ENCODE data around the gene DNAJC4. TPM values are rescaled to one million over a fixed set of nuclear protein-coding genes. Genes with fewer than 3 reads are reported as not detected.

The DNAJC4 gene
- total and polyA plus RNA-seq, 9 of the 15 experiments (the other 6 are each of a cell fraction or from before 2014, with no cell fraction given): 4.0 to 32.6 (median 19.9) TPM

GRCh38 chr11:64185175-64185692 is 45.1 kb upstream of the DNAJC4 start (continued):
- TF ChIP-seq, protein P1, sequence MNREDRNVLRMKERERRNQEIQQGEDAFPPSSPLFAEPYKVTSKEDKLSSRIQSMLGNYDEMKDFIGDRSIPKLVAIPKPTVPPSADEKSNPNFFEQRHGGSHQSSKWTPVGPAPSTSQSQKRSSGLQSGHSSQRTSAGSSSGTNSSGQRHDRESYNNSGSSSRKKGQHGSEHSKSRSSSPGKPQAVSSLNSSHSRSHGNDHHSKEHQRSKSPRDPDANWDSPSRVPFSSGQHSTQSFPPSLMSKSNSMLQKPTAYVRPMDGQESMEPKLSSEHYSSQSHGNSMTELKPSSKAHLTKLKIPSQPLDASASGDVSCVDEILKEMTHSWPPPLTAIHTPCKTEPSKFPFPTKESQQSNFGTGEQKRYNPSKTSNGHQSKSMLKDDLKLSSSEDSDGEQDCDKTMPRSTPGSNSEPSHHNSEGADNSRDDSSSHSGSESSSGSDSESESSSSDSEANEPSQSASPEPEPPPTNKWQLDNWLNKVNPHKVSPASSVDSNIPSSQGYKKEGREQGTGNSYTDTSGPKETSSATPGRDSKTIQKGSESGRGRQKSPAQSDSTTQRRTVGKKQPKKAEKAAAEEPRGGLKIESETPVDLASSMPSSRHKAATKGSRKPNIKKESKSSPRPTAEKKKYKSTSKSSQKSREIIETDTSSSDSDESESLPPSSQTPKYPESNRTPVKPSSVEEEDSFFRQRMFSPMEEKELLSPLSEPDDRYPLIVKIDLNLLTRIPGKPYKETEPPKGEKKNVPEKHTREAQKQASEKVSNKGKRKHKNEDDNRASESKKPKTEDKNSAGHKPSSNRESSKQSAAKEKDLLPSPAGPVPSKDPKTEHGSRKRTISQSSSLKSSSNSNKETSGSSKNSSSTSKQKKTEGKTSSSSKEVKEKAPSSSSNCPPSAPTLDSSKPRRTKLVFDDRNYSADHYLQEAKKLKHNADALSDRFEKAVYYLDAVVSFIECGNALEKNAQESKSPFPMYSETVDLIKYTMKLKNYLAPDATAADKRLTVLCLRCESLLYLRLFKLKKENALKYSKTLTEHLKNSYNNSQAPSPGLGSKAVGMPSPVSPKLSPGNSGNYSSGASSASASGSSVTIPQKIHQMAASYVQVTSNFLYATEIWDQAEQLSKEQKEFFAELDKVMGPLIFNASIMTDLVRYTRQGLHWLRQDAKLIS (CRISPR knock-in tag; IDR thresholded peaks at IDR 0.05): peak; percentile 91
- no peak for TF ChIP-seq SMAD2 (IDR thresholded peaks at IDR 0.05; ENCODE audit: low read depth, low read length)
- TF ChIP-seq ZBTB2 (IDR thresholded peaks at IDR 0.05): no peak
- TF ChIP-seq TSC22D4 (tag; IDR thresholded peaks at IDR 0.05): no peak
- no peak for TF ChIP-seq TRIM28 (IDR thresholded peaks at IDR 0.05)
- no peak for TF ChIP-seq WHSC1 (IDR thresholded peaks at IDR 0.05; ENCODE audit: low read length)
- TF ChIP-seq E2F1 (CRISPR knock-in tag; IDR thresholded peaks at IDR 0.05): no peak; the same call in 1 of the 2 replicates
- TF ChIP-seq TCFL5 (CRISPR knock-in tag; conservative IDR thresholded peaks at IDR 0.05): no peak
- peak; percentile 86; the same call in 1 of the 2 replicates for TF ChIP-seq ZNF511 (CRISPR knock-in tag; IDR thresholded peaks at IDR 0.05)
- TF ChIP-seq ZNF3 (CRISPR knock-in tag; IDR thresholded peaks at IDR 0.05): no peak
- TF ChIP-seq RBM15 (IDR thresholded peaks at IDR 0.05; ENCODE audit: insufficient read depth, low read length): no peak
- TF ChIP-seq ZSCAN32 (CRISPR knock-in tag; IDR thresholded peaks at IDR 0.05): no peak
- TF ChIP-seq BRD4 (IDR thresholded peaks at IDR 0.05): no peak
- TF ChIP-seq, protein P2, sequence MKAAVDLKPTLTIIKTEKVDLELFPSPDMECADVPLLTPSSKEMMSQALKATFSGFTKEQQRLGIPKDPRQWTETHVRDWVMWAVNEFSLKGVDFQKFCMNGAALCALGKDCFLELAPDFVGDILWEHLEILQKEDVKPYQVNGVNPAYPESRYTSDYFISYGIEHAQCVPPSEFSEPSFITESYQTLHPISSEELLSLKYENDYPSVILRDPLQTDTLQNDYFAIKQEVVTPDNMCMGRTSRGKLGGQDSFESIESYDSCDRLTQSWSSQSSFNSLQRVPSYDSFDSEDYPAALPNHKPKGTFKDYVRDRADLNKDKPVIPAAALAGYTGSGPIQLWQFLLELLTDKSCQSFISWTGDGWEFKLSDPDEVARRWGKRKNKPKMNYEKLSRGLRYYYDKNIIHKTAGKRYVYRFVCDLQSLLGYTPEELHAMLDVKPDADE (conservative IDR thresholded peaks at IDR 0.05; ENCODE audit: control insufficient read depth, low read depth, low read length): peak; percentile 83
- no peak for TF ChIP-seq ZFPM2 (CRISPR knock-in tag; IDR thresholded peaks at IDR 0.05)
- TF ChIP-seq SP1 (CRISPR knock-in tag; IDR thresholded peaks at IDR 0.05): no peak
- 0 out of 2 replicates have a peak, but pooled peaks have one; percentile 48 for TF ChIP-seq ATF4 (CRISPR knock-in tag; IDR thresholded peaks at IDR 0.05)
- peak; percentile 53 for TF ChIP-seq SOX6 (IDR thresholded peaks at IDR 0.05)
- peak; percentile 41; the same call in 1 of the 2 replicates for TF ChIP-seq ZNF263 (CRISPR knock-in tag; IDR thresholded peaks at IDR 0.05; ENCODE audit: borderline replicate concordance)
- no peak for TF ChIP-seq ZNF354B (CRISPR knock-in tag; IDR thresholded peaks at IDR 0.05)
- peak; percentile 65 for TF ChIP-seq PRPF4 (IDR thresholded peaks at IDR 0.05; ENCODE audit: insufficient read depth, low read depth, low read length, poor library complexity, severe bottlenecking)
